ENCODE data around the gene NLK.

DNA sequence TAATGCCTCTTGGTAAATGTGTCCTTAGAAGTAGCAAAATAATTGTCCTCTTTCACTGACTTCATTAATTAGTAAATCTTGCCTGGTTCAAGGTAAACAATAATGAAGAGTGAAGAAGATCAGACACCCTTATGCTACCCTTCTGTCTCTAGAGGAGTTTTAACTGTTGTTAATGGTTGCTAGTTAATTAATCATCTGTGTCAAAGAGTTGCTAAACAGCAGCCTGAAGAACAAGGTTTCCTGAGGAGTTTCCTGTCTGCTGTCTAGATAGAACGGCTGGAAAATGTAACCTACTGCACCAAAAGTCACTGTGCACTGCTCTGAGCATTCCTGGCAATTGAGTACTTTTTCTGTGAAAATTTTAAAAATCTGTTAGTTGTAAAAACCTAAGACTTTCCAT is 131.3 kb downstream of the NLK start:
- TF ChIP-seq, protein P1, sequence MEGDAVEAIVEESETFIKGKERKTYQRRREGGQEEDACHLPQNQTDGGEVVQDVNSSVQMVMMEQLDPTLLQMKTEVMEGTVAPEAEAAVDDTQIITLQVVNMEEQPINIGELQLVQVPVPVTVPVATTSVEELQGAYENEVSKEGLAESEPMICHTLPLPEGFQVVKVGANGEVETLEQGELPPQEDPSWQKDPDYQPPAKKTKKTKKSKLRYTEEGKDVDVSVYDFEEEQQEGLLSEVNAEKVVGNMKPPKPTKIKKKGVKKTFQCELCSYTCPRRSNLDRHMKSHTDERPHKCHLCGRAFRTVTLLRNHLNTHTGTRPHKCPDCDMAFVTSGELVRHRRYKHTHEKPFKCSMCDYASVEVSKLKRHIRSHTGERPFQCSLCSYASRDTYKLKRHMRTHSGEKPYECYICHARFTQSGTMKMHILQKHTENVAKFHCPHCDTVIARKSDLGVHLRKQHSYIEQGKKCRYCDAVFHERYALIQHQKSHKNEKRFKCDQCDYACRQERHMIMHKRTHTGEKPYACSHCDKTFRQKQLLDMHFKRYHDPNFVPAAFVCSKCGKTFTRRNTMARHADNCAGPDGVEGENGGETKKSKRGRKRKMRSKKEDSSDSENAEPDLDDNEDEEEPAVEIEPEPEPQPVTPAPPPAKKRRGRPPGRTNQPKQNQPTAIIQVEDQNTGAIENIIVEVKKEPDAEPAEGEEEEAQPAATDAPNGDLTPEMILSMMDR (conservative IDR thresholded peaks at IDR 0.05; ENCODE audit: low read length) = no peak
- no peak for TF ChIP-seq EZH2phosphoT487 (IDR thresholded peaks at IDR 0.05; ENCODE audit: borderline replicate concordance)

Measured in Loucy (cell line).